GM21390 (cell line): ENCODE results near the gene OCA2.
"Not testable (repeated sequence)": the region's sequence is repeated elsewhere in the genome, so short reads cannot be mapped to it uniquely, and the experiment has no call there.

Experiments used
- ATAC-seq: cut with Tn5 transposase; IDR thresholded peaks from one replicate; pipeline ENCODE4 v1.9.1; 2021; ENCODE audit not compliant: unreplicated experiment

The OCA2 gene

DNA sequence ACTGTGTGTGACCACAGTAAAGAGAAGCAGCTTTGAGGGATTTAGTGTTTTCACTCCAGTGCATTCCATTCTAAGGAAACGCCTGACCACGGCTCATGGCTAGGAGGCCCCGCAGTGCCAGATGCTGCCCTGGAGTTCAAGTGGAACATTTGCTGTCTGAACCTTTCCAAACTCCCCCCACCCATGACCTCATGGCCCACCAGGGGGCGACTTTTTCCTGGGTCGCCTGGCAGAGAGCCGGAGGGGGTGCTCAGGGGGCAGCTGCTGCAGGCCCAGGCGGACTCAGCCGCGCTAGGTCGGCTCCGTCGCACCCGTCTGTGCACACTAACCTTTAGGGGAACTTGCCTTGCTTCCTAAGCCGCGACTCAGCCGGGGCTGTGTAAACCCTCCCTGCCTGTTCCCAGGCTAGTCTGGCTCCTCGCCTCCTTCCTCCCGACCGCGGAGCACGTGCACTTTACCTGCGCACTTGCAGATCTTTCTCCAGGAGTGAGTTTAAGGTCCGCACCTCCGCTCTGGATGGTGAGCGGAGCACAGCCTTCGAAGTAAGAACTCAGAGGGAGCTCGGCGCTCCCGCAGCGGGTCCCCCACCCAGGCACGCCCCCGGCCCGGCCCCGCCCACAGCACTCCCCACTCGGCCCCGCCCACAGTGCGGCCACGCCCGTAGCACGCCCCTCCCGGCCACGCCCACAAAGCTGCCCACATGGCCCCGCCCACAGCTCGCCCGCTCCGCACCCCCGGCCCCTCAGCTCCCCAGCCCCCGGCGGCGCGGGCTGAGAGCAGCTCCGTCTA lies at the start of gene OCA2:
TSS of gene OCA2 (minus strand) at position 550 of the 789 bp plus-strand sequence. CDS start 17,441 bp downstream, outside the sequence.
- ATAC-seq, result no peak

DNA sequence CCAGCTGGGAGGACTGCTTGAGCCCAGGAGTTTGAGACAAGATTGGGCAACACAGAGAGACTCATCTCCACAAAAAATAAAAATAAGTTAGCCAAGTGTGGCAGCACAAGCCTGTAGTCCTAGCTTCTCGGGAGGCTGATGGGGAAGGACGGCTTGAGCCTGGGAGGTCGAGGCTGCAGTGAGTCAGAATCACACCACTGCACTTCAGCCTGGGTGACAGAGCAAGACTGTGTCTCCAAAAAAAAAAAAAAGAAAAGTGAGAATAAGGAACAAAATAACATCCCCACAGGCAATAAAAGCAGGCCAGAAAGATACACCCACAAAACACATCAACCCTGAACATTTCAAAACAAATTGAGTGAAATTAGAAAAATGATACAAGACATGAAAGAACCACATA lies 48.7 kb upstream of the OCA2 start:
- no peak for ATAC-seq

DNA sequence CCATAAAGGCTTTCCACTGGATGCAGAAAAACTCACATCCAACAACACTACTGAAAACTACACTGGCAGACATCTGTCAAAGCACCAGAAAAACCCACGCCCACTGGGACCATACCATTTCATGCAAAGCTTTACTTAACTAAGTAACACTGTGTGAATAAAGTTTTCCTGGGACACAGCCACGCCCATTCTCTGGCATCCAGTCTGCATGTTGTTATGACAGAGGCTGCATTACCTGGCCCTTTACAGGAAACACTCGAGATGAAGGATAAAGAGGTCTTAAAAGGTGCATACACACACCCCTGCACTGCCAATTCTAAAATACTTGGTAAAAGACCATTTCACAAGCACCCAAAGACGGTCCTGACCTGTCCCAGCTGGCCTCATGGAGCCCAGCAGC lies 46.3 kb upstream of the OCA2 start:
- ATAC-seq, result not testable (repeated sequence)

DNA sequence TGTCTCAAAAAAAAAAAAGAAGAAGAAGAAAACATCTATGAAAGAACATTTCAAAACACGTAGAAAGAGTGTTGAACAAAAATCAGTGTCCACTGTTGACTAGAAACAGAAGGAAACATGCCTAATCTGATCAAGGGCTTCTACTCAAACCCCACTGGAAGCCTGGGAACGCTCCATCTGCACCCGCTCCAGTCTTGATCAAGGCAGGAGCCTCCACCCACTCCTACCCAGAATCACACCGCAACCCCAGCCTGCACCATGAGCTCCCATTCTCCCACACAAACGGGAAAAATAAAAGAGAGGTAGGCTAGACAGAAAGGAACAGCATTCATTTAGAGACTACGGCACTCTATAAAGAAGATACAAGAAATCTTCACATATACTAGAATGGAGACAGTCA lies 40.9 kb upstream of the OCA2 start:
- ATAC-seq, result no peak

DNA sequence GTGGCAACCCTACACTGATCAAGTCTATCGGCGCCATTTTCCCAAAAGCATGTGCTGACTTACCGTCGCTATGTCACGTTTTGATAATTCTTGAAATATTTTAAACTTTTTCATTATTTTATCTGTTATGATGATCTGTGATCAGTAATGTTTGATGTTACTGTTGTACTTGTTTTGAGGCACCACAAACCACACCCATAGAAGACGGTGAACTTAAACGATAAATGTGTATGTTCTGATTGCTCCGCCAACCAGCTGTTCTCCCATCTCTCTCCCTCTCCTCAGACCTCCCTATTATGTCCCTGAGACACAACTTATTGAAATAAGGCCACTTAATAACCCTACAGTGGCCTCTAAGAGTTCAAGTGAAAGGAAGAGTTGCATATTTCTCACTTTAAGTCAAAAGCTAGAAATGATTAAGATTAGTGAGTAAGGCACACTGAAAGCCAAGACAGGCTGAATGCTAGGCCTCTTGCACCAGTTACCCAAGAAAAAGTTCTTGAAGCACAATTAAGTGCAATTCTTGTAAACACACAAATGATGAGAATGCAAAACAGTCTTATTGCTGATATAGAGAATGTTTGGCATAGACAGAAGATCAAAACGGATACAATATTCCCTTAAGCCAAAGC lies 38.4 kb upstream of the OCA2 start:
- ATAC-seq, result not testable (repeated sequence)

DNA sequence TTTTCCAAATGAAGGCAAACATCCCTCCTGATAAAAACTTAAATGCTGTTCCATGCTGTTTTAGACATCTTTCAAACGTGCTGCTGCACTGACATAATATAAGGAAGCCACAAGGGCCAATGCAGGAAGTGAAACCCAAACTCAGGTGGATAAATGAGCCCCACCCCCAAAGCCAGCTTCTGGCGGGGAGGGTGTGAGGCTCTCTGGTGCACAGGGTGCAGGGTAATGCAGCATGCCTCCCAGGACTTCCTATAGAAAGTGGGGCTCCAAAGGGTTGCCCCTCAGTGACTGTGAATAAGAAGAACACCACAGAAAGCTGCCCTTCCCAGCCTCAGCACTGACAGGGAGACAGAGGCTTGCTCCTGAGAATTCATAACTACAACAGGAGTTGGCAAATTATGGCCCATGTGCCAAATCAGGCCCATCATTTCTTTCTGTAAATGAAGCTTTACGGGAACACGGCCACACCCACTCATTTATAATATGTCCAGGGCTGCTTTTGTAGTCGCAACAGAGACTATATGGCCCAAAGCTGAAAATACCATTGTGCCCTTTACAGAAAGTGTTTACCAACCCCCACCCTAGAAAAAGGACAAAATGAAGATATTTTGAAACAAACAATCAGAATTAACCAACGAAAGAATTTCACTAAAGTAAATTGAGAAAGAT lies 37.3 kb upstream of the OCA2 start:
- ATAC-seq, result peak; percentile 99

DNA sequence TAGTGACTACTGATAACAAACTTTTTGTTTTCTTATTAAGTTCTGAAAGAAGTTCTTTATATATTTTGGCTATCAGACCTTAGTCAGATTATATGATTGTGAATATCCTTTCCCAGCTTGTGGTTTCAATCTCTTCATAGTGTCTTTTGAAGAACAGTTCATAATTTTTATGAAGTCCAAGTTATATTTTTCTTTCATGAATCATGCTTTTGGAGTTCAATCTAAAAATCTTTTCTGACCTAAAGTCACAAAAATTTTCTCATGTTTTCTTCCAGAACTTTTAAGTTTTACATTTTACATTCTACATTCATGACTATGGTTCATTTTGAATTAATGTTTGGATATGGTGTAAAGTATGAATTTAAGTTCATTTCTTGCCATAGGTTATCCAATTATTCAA lies 34.2 kb upstream of the OCA2 start:
- no peak for ATAC-seq

DNA sequence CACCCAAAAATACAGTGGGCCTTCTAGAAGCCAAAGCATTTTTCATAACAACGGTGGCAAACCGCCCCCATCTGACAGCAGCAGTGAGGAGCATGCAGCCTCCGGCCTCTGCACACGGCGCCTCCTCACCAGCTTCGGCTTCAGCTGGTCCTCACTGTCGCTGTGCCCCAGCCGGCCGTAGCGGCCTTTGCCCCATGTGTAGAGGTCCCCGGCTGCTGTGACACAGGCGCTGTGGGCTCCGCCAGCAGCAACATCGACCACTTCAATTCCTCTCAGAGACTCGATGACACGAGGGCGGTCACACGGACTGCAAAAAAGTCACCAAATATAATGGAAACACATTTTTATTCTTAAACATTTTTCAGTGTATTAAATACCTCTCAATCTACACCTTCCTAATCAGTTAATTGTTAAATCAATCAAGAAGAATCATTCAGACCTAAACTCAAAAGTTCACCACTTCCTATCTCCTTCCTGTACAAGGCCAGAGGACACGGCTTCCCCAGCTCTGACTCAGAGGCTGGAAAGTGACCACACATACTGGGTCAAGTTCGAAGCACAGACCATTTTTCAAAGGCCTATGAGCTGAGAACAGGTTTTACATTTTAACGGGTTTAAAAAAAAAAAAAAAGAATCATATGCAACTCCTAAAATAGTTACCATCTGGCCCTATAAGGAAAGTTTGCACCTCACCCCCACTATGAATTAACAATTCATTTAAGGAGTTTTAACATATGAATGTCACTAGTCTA lies 33.6 kb upstream of the OCA2 start:
- ATAC-seq, result no peak

DNA sequence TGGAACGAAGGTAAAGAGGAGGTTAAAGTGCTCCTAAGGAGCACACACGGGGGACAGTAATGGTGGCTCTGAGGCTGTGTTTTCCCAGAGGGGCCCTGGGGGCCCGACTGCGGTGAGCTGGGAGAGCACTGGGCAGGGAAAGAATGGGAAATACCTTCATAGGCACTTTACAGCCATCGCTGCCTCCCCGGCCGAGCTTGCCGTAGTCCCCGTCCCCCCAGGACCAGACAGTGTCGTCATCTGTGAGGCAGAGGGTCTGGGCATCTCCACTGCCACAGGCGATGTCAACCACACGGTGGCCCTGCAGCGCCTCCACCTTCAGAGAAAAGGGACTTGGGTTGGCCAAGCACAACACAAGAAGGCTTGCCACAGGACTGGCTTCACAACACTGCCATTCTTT lies 32.8 kb upstream of the OCA2 start:
- no peak for ATAC-seq

DNA sequence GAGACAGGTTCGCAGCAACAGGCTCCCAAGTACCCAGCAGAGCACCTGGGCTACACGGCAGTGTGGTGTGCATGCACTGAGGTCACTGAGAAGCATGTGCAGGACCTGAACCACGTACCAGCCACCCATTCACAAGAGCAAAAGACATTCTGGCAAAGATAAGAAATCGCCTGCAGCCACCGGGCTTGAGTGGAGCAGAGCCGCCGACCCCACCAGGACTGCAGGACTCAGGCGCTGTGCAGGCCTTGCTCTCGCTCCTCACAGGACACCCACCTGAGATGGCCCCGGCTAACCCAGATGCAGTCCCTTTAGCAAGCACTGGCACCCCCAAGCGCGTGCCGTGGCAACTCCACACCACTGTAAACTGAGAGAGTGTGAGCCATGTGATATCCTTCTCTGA lies 32.3 kb upstream of the OCA2 start:
- no peak for ATAC-seq

DNA sequence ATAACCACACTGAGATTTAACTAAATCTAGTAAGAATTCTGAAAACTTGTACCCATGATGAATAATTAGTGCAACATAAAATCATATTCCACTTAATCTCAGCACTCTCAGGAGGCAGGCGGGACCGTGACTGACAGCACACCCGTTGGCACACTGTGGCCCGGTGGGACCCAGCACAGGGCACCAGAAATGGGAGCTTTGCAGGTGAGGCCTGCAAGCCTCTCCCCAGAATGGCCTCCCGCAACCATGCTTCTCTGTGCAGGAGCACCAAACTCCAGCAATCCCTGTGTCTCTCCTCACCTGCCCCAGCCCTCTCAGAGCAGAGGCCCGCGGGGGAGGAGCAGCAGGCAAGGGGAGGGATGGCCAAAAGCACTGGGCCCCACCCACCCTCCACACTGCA lies 31.5 kb upstream of the OCA2 start:
- no peak for ATAC-seq

DNA sequence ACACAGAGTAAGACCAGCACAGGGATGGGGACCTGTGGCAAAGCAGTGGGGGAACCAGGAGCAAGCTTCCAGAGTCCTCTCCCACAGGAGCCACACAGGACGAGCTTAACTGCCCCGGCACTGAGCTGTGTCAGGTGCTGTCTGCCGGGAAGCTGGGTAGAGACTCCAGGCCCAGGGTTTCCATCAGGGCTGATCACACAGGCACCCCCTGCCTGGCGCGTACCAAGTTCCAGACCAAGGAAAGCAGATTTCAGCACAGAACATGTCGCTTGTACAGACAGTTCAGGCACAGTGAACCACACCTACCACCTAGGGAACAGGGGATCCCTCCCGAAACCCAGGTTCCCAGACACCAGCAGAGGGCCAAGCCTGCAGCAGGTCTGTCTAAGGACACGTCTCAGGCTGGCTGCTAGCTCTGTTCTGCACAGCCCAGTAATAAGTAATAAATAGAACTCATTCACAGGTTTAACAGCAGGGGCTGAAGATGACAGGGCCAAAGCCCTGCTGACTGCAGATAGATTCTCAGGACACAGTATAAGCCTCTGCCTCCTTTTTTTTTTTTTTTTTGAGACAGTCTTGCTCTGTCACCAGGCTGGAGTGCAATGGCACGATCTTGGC lies 30.2 kb upstream of the OCA2 start:
- ATAC-seq, result no peak

DNA sequence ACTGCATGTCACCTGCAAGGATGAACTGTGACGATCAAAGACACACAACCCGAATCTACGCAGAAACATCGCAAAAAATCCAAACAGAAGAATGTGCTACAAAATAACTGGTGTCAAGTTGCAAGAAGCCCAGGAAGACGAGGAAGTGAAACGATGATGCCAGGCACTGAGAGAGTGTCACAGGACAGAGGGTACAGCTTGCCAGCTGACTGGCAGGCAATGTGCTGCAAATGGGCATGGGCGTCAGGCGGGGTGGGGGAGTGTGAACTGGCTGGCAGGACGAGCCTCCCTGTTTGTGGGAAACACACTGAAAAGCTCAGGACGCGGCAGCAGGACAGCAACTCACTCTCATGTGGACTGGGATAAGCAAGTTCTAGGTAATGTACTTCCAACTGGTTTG lies 28.9 kb upstream of the OCA2 start:
- ATAC-seq, result no peak

DNA sequence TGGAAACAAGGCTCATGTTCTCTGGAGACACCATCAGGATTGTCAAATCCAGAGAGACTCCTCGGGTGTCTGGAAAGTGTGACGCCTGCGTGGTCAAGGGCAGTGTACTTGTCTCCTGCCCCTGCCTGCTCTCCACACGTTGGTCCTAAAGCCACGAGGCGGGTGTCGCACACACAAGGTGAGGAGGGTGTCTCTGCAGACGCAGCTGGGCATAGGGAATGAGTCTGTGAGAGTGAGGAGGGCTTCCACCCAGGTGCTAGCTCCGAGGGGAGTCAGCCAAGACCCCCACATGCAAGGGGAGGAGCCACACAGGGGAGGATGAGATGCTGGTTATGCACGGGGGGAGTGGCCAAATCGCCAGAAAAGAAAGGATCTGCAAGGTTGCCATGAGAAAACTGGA lies 27.9 kb upstream of the OCA2 start:
- no peak for ATAC-seq

DNA sequence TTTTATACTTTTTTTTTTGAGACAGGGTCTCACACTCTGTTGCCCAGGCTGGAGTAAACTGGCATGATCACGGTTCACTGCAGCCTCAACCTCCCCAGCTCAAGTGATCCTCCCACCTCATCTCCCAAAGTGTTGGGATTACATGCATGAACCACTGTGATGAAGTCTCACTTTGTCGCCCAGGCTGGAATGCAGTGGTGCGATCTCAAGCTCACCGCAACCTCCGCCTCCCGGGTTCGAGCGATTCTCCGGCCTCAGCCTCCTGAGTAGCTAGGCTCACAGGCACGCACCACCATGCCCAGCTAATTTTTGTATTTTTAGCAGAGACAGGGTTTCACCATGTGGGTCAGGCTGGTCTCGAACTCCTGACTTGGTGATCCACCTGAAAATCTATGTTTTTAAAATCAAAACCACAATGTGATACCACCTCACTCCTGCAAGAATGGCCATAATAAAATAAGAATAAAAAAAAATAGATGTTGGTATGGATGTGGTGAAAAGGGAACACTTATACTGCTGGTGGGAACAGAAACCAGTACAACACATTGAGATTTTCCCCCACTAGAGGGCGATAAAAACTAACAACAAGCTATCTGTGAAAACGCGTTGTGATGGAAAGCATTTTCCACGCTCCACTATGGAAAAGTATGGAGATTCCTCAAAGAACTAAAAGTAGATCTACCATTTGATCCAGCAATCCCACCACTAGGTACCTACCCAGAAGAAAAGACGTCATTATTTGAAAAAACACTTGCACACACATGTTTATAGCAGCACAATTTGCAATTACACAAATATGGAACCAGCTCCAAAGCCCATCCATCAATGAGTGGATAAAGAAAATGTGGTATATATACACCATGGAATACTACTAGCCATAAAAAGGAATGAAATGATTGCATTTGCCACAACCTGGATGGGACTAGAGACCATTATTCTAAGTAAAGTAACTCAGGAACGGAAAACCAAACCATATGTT lies 26.8 kb upstream of the OCA2 start:
- ATAC-seq, result no peak

DNA sequence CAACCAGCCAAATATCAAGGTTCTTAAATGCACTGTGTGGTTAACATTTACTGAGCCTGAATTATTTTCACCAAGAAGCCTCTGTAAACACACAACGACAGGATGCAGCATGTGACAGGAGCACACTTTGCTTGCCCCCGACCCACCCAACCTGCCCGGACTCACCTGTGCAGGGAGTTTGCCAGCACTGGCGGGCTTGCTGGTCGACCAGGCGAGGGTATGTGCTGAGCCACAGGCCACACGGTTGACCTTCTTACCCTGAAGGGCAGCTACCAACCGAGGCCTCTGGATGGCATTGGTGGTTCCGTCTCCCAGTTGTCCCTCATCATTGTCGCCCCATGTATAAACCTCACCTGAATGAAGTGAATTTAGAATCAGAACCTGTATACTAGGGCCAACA lies 25.7 kb upstream of the OCA2 start:
- ATAC-seq, result no peak

DNA sequence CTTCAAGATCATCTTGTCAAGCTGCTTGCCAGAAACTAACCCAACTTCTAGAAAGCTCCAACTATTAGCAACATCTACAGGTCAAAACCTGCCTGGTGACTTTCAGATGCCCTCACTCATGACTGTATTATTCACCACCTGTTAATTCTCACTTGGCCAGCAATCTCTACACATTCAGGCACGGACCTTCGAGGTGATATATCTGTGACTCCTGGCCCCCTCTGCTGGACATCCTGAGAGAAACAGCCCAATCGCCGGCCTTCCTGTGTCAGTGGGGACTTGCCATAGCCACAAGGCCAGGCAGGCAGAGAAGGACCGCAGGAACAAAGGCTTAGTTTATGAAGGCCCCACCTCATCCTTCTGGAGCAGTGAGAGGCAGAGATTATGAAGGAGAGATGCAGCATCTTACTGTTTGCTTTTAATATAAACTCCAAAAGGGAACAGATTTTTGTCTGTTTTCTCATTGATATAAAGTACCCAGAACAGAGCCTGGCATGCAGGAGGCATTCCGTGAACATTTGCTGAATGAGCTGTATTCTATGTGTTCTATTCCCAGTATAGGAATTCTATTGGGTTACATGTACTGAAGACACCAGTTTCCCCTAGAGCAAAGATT lies 24.4 kb upstream of the OCA2 start:
- ATAC-seq, result no peak

DNA sequence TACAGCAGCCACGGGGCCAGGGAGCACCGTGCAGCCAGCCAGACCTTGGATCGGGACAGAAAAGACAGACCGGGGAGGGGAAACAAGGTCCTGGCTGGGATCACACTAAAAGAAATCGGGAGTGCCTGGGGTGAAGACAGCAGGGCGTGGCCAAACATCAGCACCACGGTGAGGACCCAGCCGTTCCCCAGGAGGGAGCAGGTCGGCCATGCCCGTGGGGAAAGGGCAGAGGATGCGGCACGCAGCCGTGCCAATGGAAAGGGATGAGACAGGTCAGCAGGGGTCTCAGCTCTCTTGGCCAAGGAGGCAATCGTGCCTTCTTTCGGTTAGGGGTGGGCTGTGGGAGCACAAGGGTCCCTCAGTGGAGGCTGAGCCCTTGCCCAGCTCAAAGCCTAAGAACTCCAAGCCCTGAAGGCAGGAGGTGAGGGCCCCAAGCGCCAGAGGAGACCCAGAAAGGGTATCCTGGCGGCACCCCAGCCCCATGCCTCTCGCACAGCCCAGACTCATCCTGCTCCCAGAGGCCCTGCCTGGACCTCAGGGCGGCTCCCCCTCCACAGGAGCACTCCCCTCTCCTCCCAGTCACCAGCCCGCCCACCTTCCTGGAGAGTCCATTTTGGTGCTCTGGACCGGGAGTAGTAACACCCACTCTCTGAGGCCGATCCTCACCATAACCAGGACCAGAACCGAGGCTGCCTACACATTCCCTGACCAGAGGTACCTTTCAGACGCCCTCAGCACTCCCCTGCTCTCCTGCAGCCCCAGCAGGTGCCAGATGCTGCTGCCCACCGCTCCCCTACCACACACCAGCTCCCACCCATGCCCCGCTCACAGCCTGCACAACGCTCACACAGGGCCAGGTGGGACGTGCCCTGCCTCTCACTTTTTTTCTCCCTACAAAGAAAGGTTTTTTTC lies 23.2 kb upstream of the OCA2 start:
- ATAC-seq, result no peak
